Fibroblast of villous mesenchyme (primary cell): ENCODE results near the gene HIBADH. TPM values are rescaled to one million over a fixed set of nuclear protein-coding genes. Genes with fewer than 3 reads are reported as not detected.

ENCODE experiments used
- DNase-seq: peaks from one replicate; pipeline ENCODE4 v3.0.0-alpha.2; 2010; ENCODE audit warnings: low read depth
- H3K4me3 ChIP-seq: 2 replicates; pipeline ENCODE4 v1.5.1; 2011; ENCODE audit warnings: low read depth, mild to moderate bottlenecking, low read length
- CTCF ChIP-seq: IDR thresholded peaks from 2 replicates; pipeline ENCODE4 v1.5.1; 2012; ENCODE audit warnings: low read depth, mild to moderate bottlenecking, low read length; ENCODE audit not compliant: insufficient read depth
- total RNA-seq: library from RNA; depleted of rRNA; stranded (reverse); fragments of >200 nt; gene quantifications from 2 replicates; pipeline ENCODE4 v1.2.3, GENCODE V29; 2012

HIBADH gene
- total RNA-seq, 1 donor = 70.0 TPM

DNA sequence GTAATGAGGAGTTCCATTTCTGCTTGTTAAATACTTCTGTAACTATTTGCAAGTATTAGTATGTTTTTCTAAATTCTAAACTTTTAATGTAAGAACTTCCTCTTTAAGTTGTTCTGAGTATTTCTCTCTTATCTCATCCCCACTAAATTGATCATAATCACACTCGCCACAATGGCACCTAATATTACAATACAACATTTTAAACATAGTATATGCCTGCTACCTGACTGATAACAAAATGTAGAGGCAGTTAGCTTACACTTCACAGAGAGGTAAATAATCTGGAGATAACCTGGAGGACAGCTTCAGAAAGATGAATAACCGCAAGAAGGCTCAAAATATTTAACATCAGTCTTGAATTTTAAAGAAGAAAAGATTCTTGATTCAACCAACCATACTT, 48.6 kb downstream of the HIBADH start:
- no peak for DNase-seq
- no peak for TF ChIP-seq CTCF
- H3K4me3 ChIP-seq = no peak overlapping the region

GRCh38 chr7:27611059-27611458, 51.6 kb downstream of the HIBADH start:
- TF ChIP-seq CTCF = no peak
- no peak for DNase-seq
- no peak overlapping the region for H3K4me3 ChIP-seq

DNA sequence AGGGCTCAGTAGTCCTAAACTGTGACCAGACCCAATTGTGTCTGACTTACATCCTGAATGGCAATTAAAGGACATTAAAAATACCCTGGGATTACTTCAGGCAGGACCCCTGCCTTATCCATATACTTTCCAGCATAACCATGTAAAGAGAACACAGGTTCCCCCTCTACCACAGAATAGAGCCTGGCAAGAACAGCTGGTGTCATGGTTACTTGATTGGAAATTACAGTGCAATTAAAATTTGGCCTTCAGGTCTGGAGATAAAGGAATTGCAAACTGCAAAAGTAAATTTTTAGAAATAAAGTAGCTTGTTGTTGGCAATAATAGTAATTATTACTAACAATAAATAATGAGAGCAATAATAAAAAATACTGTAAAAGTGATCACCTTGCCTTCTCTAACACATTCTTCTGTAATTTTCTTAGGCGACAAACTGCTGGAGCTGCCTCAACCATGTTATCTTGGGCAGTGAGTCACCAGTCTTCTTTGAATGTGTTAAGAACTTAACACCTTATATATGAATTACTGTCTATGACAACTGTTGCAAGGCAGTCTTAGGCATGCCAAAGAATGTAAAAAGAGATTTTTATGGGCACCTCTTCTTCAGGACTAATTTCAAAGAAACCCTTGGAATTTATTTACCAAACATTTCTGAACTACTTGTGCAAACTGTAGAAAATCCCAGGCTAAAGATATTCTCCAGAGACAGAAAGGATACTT, 53.7 kb downstream of the HIBADH start:
- H3K4me3 ChIP-seq = no peak overlapping the region
- TF ChIP-seq CTCF = no peak
- peak; percentile 83 for DNase-seq

- TF ChIP-seq CTCF = no peak
- no peak for DNase-seq
- no peak overlapping the region for H3K4me3 ChIP-seq
These were observed 55.5 kb downstream of the HIBADH start for GRCh38 chr7:27607210-27607606.

DNA sequence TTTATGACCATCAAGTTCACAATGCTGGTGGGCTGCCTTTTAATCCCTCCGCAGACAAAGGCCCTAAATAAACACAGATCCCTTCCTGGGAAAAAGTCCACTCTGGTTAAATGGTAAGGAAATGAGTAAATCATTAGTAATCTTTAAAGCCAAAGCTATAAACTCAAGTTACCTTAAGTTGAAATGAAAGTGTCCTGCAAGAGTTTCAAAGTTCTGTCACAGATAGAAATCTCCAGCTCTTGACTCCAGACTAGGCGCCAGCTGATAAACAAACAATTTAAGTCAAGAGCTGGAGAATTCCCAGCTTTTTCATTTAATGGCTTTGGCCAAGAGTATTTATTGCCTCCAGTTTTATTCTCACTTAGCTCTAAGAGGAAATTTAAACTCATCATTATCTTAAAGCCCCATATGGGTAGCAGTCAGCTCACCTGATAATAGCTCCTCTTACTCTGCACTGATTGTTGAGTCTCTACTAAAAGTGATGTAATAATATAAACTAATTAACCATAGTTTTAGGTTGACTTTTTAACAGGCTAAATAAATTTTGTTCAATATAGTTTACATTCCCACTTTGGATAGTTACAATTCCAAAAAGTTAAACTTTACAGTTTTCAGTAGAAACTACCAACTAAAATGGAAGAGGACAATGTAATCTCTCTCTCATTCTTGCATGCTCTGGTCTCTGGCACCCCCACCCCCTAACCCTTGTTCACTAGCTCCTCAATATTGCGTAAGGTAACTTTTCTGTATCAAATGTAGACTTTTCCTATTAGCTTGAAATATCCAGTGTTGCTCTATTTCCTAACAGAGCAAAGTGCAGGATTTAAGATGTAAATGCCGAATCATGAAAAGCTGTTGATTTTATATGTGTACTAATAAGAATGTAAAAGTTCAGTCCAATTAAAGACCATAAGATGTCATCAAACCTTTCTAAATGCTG, 56.1 kb downstream of the HIBADH start:
- no peak overlapping the region for H3K4me3 ChIP-seq
- DNase-seq = peak; percentile 89
- TF ChIP-seq CTCF = no peak

DNA sequence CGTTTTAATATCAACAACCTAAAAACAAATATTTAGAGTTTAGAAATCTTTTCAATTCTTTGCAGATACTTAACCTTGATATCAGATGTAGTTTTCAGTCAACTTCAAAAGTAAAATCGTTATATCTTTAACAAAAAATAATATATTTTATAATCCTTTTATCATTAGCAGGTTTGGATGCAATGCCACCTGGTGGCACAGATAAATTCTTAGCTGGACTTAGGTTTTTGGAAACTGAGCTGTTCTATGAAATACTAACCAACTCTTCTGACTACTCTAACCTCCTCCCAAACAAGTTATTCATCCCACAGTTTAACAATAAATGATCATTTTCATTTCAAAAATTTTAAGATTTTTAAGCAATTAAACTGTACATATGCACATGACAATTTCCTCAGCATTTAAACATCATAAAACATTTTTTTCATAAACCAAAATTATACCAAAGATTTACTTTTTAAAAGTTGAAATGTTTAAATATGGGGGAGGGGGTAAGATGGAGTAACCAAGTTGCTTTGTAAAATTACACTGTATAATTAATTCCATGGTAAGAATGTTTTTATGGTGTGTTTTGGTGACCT, 56.9 kb downstream of the HIBADH start:
- DNase-seq = peak; percentile 55
- TF ChIP-seq CTCF = peak; percentile 54
- no peak overlapping the region for H3K4me3 ChIP-seq
